Smooth muscle cell (in vitro differentiated cells): Measurements from ENCODE around the gene BCAS3. TPM values are rescaled to one million over a fixed set of nuclear protein-coding genes. Genes with fewer than 3 reads are reported as not detected.

Source experiments
- DNase-seq: peaks from one replicate; lab custom pipeline; 2025; ENCODE audit not compliant: unreplicated experiment; lab: John Stamatoyannopoulos, UW
- H2AFZ ChIP-seq: fragments of 200-600 bp; sonication (generic); 2 replicates; pipeline ENCODE4 v1.6.0; 2016; ENCODE audit warnings: antibody characterized with exemption, low read depth, mild to moderate bottlenecking
- H3F3A ChIP-seq: fragments of 200-600 bp; sonication (generic); 2 replicates; pipeline ENCODE4 v1.6.0; 2017; ENCODE audit warnings: antibody characterized with exemption, low read depth
- H3K27ac ChIP-seq: fragments of 200-600 bp; sonication (generic); 2 replicates; pipeline ENCODE4 v1.5.1; 2016; ENCODE audit warnings: low read depth, mild to moderate bottlenecking
- H3K27me3 ChIP-seq: fragments of 200-600 bp; sonication (generic); 2 replicates; pipeline ENCODE4 v1.6.1; 2016; ENCODE audit warnings: low read depth, mild to moderate bottlenecking
- H3K36me3 ChIP-seq: fragments of 200-600 bp; sonication (generic); 2 replicates; pipeline ENCODE4 v1.5.1; 2016; ENCODE audit warnings: low read depth
- H3K4me1 ChIP-seq: fragments of 200-600 bp; sonication (generic); 2 replicates; pipeline ENCODE4 v1.5.1; 2016; ENCODE audit warnings: low read depth
- H3K4me2 ChIP-seq: fragments of 200-600 bp; sonication (generic); 2 replicates; pipeline ENCODE4 v1.6.0; 2016; ENCODE audit warnings: mild to moderate bottlenecking
- H3K4me3 ChIP-seq: fragments of 200-600 bp; sonication (generic); 2 replicates; pipeline ENCODE4 v1.5.1; 2016; ENCODE audit warnings: mild to moderate bottlenecking
- H3K79me2 ChIP-seq: fragments of 200-600 bp; sonication (generic); 2 replicates; pipeline ENCODE4 v1.6.0; 2016; ENCODE audit warnings: low read depth, mild to moderate bottlenecking
- H3K9ac ChIP-seq: fragments of 200-600 bp; sonication (generic); 2 replicates; pipeline ENCODE4 v1.6.0; 2016; ENCODE audit warnings: low read depth
- H3K9me3 ChIP-seq: fragments of 200-600 bp; sonication (generic); replicated peaks from 2 replicates; pipeline ENCODE4 v1.5.1; 2016; ENCODE audit warnings: low read depth
- H4K20me1 ChIP-seq: fragments of 200-600 bp; sonication (generic); 2 replicates; pipeline ENCODE4 v1.6.0; 2016; ENCODE audit warnings: low read depth
- CTCF ChIP-seq: fragments of 200-600 bp; sonication (generic); IDR thresholded peaks from 2 replicates; pipeline ENCODE4 v1.5.1; 2017; ENCODE audit warnings: borderline replicate concordance, mild to moderate bottlenecking, antibody characterized with exemption; ENCODE audit not compliant: insufficient read depth, poor library complexity, severe bottlenecking
- whole genome bisulfite sequencing: methylation state at CpG from one replicate; pipeline ENCODE4 v1.1.7; 2016; ENCODE audit warnings: low lambda C conversion rate; 5-methylcytosine and 5-hydroxymethylcytosine counted together
- polyA plus RNA-seq: library from polyadenylated mRNA; unstranded; fragments of >200 nt; fragmentation: Nextera tagmentation; extraction: Ambion mirVana; gene quantifications from 2 replicates; pipeline ENCODE4 v1.2.1, GENCODE V29; 2016
- total RNA-seq: library from RNA; depleted of rRNA; stranded (reverse); fragments of >200 nt; gene quantifications from 2 replicates; pipeline ENCODE4 v1.2.3, GENCODE V29; 2014

The BCAS3 gene
- total and polyA plus RNA-seq, 2 experiments from 2014 or later, result 17.2 to 54.5 TPM

- H2AFZ ChIP-seq, result peak overlapping the region; percentile 61
- H3K4me3 ChIP-seq, result no peak overlapping the region
- H3K36me3 ChIP-seq, result no peaks in the 10 kb centered on the region
- no peak overlapping the region for H3K9ac ChIP-seq
- no peak overlapping the region for H3K27ac ChIP-seq
- H3K79me2 ChIP-seq, result no peaks in the 10 kb centered on the region
- no peaks in the 10 kb centered on the region for H3K27me3 ChIP-seq
- peak; percentile 88 for TF ChIP-seq CTCF
- no peaks in the 10 kb centered on the region for H4K20me1 ChIP-seq
- WGBS, result 40% methylated on average over 5 of the region's 5 CpGs
- peaks cover 5% of the 10 kb centered on the region for H3K4me1 ChIP-seq
- H3F3A ChIP-seq, result no peaks in the 10 kb centered on the region
- H3K4me2 ChIP-seq, result peak overlapping the region; percentile 41
- no peak for DNase-seq
- no peaks in the 10 kb centered on the region for H3K9me3 ChIP-seq
Observed at GRCh38 chr17:60720763-60721531, 43.3 kb downstream of the BCAS3 start.

- Histone ChIP-seq H3K27me3 (no peaks in the 10 kb centered on the region), H3K36me3 (no peaks in the 10 kb centered on the region), H3K9ac (no peak overlapping the region), H2AFZ (no peak overlapping the region), H3K79me2 (no peaks in the 10 kb centered on the region), H4K20me1 (no peaks in the 10 kb centered on the region), H3K4me3 (no peak overlapping the region), H3K27ac (no peak overlapping the region), H3F3A (no peaks in the 10 kb centered on the region), H3K4me2 (no peak overlapping the region), H3K4me1 (peaks cover 5% of the 10 kb centered on the region), H3K9me3 (no peaks in the 10 kb centered on the region)
- no peak for DNase-seq
- TF ChIP-seq CTCF, result no peak
Observed at GRCh38 chr17:60724647-60725046, 47.0 kb downstream of the BCAS3 start.

GRCh38 chr17:60729854-60730253, 52.2 kb downstream of the BCAS3 start:
- no peak overlapping the region for H3K4me2 ChIP-seq

More at GRCh38 chr17:60729854-60730253, 52.2 kb downstream of the BCAS3 start:
- no peak for DNase-seq
- no peaks in the 10 kb centered on the region for H3K27me3 ChIP-seq
- no peaks in the 10 kb centered on the region for H3F3A ChIP-seq
- H3K9me3 ChIP-seq, result no peaks in the 10 kb centered on the region
- no peaks in the 10 kb centered on the region for H4K20me1 ChIP-seq
- H3K4me1 ChIP-seq, result no peaks in the 10 kb centered on the region
- no peak overlapping the region for H3K27ac ChIP-seq
- no peaks in the 10 kb centered on the region for H3K36me3 ChIP-seq
- no peak for TF ChIP-seq CTCF
- H2AFZ ChIP-seq, result no peak overlapping the region
- H3K79me2 ChIP-seq, result no peaks in the 10 kb centered on the region
- H3K4me3 ChIP-seq, result no peak overlapping the region
- H3K9ac ChIP-seq, result no peak overlapping the region
- 77% methylated on average over 6 of the region's 6 CpGs for WGBS
